PFSK-1 (cell line): ENCODE data around the gene C1orf21.

Source experiments
- FOXP2 ChIP-seq: optimal IDR thresholded peaks from 2 replicates; pipeline ENCODE3; 2011; ENCODE audit warnings: borderline replicate concordance, control low read depth, inconsistent platforms; ENCODE audit not compliant: insufficient read depth; ENCODE audit errors: extremely low read length, extremely low read depth
- POLR2AphosphoS5 ChIP-seq: IDR thresholded peaks from 2 replicates; pipeline ENCODE4 v1.6.1; 2012; ENCODE audit warnings: low read depth, mild to moderate bottlenecking, control low read depth, low read length, moderate library complexity
- REST ChIP-seq, 2 experiments: IDR thresholded peaks; 2 replicates each; pipeline versions ENCODE4 v1.6.1 to v1.8.0; 2011 to 2012; ENCODE audit warnings: low read depth in 2 of 2, low read length in 2 of 2, control low read depth in 1 of 2, inconsistent platforms in 1 of 2, mild to moderate bottlenecking in 1 of 2, moderate library complexity in 1 of 2; ENCODE audit not compliant: insufficient read depth in 1 of 2
- SIN3A ChIP-seq: IDR thresholded peaks from 2 replicates; pipeline ENCODE4 v1.6.1; 2012; ENCODE audit warnings: mild to moderate bottlenecking, low read length, moderate library complexity, borderline replicate concordance; ENCODE audit not compliant: insufficient read depth
- TAF1 ChIP-seq: IDR thresholded peaks from 2 replicates; pipeline ENCODE4 v1.6.1; 2012; ENCODE audit warnings: low read length, control low read depth, borderline replicate concordance; ENCODE audit not compliant: insufficient read depth

DNA sequence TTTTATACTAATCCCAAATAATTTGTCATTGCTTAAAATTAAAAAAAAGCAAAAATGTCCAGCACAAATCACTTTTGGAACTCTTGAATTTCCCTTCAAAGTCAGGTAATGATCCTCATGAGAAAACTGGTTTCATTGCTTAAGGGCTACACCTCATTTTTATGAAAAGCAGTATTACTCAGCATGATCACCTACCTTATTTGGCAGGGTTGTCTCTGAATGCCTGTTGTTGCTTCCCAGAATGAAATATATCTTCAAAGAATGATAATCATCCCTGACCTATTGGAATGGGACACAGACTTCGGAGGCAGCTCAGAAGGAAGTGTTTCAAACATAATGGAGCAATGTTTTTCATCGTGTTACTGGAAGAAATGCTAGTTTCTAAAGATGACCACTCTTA, 29.7 kb downstream of the C1orf21 start:
- TF ChIP-seq REST (IDR thresholded peaks at IDR 0.05; ENCODE audit: insufficient read depth in 1 of 2, low read depth in 2 of 2, low read length in 2 of 2), result no peak
- no peak for TF ChIP-seq FOXP2
- TF ChIP-seq TAF1, result no peak
- TF ChIP-seq POLR2AphosphoS5, result no peak
- TF ChIP-seq SIN3A, result no peak
